ENCODE measurements around the gene STX1A.

GRCh38 chr7:73722785-73723184 is 3.3 kb upstream of the STX1A start:
- TF ChIP-seq POLR2A (IDR thresholded peaks at IDR 0.05; ENCODE audit: low read depth, low read length) = no peak
- no peak for TF ChIP-seq CTCF (conservative IDR thresholded peaks at IDR 0.05; ENCODE audit: low read depth, low read length)
- no peak for TF ChIP-seq USF2 (IDR thresholded peaks at IDR 0.05; ENCODE audit: low read depth, low read length)
- TF ChIP-seq RFX5 (IDR thresholded peaks at IDR 0.05; ENCODE audit: low read depth, low read length) = no peak
